Measurements from ENCODE around the gene EEFSEC.

DNA sequence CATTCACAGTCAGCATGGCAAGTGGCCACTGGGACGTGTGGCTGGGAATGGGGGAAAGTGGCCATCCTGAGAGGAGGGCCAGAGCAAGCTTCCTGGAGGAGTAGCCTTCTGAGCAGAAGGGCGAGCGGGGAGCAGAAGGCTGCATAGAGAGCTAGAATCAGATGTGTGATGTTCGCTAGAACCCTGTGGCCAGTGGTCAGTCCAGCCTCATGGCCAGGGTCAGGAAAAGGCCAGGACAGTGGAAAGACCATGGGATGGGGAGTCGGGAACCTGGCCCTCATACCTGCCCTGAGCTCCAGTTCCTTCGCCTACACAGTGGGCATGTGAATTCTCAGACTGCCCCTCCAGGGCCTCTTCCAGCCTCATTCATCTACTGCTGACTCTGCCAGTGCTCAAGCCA, 211.0 kb downstream of the EEFSEC start:
- TF ChIP-seq, protein P1, sequence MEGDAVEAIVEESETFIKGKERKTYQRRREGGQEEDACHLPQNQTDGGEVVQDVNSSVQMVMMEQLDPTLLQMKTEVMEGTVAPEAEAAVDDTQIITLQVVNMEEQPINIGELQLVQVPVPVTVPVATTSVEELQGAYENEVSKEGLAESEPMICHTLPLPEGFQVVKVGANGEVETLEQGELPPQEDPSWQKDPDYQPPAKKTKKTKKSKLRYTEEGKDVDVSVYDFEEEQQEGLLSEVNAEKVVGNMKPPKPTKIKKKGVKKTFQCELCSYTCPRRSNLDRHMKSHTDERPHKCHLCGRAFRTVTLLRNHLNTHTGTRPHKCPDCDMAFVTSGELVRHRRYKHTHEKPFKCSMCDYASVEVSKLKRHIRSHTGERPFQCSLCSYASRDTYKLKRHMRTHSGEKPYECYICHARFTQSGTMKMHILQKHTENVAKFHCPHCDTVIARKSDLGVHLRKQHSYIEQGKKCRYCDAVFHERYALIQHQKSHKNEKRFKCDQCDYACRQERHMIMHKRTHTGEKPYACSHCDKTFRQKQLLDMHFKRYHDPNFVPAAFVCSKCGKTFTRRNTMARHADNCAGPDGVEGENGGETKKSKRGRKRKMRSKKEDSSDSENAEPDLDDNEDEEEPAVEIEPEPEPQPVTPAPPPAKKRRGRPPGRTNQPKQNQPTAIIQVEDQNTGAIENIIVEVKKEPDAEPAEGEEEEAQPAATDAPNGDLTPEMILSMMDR (IDR thresholded peaks at IDR 0.05), result no peak
- TF ChIP-seq EZH2 (IDR thresholded peaks at IDR 0.05) (no peak), EZH2phosphoT487 (IDR thresholded peaks at IDR 0.05) (no peak)
